Measurements from ENCODE around the gene PTGIS.

The PTGIS gene

DNA sequence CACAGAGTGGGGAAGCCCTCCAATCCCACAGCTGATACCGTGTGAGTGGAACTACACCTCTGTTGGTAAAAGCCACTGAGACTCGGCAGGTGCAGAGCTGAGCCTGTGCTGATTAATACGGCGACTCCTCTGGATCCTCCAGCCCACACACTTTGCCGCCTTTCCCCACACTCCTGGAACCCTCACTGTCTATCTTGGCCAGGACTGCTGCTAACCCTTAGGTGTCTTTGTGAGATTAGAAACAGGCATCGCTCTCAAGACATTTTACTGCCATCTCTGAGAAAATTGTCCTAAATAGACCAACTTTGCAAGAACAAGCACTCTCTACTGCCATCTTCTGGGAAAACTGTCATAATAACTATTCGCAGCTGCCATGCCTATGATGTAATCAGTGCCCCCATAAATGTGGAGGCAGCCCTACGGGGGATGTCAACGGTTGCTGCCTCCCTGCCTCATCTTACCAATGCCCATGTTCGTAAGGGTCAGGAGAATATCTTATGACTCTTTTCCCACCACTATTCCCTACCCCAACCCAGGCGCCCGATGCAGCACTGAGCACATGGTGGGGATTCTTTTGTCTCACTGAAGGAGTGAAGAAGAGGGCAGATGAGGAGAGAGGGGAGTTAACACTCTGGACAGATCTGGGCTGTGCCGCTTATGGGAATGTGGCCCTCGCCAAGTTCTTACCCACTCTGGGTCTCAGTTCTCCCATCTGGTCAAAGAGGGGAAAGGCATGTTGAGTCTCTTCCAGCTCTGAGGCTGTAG lies 59.3 kb downstream of the PTGIS start:
- peak; percentile 60 for DNase-seq (ENCODE audit: low spot score)
- TF ChIP-seq, protein P1, sequence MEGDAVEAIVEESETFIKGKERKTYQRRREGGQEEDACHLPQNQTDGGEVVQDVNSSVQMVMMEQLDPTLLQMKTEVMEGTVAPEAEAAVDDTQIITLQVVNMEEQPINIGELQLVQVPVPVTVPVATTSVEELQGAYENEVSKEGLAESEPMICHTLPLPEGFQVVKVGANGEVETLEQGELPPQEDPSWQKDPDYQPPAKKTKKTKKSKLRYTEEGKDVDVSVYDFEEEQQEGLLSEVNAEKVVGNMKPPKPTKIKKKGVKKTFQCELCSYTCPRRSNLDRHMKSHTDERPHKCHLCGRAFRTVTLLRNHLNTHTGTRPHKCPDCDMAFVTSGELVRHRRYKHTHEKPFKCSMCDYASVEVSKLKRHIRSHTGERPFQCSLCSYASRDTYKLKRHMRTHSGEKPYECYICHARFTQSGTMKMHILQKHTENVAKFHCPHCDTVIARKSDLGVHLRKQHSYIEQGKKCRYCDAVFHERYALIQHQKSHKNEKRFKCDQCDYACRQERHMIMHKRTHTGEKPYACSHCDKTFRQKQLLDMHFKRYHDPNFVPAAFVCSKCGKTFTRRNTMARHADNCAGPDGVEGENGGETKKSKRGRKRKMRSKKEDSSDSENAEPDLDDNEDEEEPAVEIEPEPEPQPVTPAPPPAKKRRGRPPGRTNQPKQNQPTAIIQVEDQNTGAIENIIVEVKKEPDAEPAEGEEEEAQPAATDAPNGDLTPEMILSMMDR (IDR thresholded peaks at IDR 0.05; ENCODE audit: extremely low read depth, missing control alignments) = no peak

DNA sequence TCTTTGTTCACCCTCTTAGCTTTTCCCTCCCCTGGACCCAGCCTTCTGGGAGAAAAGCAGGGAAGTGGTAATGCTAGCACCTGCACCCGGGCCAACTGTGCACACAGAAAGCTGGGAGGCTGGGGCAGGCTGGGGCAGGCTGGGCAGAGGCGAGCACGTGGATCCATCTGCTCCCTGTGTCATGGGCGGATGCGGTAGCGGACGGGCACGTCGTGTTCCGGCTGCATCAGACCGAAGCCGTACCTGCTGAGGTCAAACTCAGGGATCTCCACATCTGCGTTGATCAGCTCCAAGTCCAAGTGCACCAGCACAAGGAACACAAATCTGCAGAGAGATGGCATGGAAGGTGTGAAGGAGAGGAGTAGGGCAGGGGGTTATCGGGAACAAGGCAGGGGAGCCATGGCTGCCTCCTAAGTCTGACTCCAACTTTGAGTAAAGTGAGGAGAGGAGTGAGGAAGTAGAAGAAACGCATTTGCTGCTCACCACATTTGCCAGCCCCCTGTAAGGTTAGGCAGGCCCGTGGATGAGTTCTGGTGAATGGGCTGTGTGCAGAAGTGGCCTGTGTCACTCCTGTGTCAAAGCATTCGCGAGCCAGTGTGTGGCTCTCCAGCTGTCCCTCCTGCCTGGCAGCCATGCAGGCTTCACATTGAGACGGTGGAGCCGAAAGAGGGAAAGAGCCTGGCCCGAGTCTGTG lies 60.0 kb downstream of the PTGIS start:
- DNase-seq (ENCODE audit: low spot score) = no peak
- TF ChIP-seq, protein P1 (IDR thresholded peaks at IDR 0.05; ENCODE audit: extremely low read depth, missing control alignments) = no peak

DNA sequence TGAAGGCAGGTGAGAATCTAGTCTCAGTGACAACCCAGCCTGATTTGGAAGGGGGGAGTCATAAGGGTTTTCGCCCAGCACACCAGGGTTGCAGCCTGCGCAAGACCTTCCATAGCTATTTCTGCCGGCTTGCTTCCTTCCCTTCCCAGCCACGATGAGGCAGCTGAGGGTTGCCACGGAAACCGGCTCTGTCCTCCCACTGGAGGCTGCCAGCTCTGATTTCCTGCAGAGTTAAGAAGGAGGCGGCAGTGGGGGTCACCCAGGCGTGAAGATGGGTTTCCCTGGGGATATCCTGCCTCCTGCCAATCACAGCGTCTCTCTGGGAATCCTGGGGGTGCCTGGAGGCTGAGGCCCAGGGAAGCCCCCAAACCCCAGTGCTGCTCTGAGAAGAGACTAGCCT lies 62.4 kb downstream of the PTGIS start:
- no peak for DNase-seq (ENCODE audit: low spot score)
- TF ChIP-seq, protein P1 (IDR thresholded peaks at IDR 0.05; ENCODE audit: extremely low read depth, missing control alignments) = no peak

DNA sequence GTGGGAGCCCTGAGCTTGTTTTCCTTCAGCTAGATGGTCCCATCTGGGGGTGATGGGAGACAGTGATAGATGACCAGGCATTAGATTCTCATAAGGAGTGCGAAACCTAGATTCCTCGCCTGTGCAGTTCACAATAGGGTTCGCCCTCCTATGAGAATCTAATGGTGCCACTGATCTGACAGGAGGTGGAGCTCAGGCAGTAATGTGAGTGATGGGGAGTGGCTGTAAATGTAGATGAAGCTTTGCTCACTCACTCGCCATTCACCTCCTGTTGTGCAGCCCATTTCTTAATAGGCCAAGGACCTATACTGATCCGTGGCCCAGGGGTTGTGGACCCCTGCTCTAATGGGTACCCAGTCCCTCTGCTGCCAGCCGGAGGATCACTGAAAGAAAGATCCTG lies 64.8 kb downstream of the PTGIS start:
- DNase-seq (ENCODE audit: low spot score) = no peak
- TF ChIP-seq, protein P1 (IDR thresholded peaks at IDR 0.05; ENCODE audit: extremely low read depth, missing control alignments) = no peak

DNA sequence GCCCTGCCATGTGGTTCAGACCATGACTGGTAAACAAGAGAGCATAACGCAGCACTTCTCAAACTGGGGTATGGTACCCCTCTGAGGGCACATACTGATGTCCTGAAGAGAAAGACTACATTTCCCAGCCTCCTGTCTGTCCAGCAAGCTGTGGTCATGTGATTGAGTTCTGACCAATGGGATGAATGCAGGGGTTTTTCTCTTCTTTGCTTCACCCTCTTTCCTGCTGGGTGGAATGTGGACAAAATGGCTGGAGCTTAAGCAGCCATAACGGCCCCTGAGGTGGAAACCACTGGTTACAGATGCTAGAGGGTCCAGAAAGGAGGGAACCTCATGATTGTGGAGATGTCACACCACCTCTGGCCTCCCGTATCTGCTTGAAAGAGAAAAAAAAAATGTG lies 66.0 kb downstream of the PTGIS start:
- no peak for DNase-seq (ENCODE audit: low spot score)
- TF ChIP-seq, protein P1 (IDR thresholded peaks at IDR 0.05; ENCODE audit: extremely low read depth, missing control alignments) = no peak

DNA sequence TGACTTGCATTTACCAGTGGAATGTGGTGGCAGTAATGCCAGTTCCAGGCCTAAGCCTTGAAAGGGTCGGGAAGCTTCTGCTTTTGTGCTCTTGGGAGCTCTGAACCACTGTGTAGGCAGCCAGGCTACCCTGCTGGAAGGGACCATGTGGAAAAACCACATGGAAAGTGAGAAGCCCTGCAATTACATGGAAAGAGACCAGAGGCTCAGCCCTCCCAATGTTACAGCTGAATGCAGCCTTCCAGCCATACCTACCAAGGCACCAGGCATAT lies 70.6 kb downstream of the PTGIS start:
- DNase-seq (ENCODE audit: low spot score) = no peak
- TF ChIP-seq, protein P1 (IDR thresholded peaks at IDR 0.05; ENCODE audit: extremely low read depth, missing control alignments) = no peak

DNA sequence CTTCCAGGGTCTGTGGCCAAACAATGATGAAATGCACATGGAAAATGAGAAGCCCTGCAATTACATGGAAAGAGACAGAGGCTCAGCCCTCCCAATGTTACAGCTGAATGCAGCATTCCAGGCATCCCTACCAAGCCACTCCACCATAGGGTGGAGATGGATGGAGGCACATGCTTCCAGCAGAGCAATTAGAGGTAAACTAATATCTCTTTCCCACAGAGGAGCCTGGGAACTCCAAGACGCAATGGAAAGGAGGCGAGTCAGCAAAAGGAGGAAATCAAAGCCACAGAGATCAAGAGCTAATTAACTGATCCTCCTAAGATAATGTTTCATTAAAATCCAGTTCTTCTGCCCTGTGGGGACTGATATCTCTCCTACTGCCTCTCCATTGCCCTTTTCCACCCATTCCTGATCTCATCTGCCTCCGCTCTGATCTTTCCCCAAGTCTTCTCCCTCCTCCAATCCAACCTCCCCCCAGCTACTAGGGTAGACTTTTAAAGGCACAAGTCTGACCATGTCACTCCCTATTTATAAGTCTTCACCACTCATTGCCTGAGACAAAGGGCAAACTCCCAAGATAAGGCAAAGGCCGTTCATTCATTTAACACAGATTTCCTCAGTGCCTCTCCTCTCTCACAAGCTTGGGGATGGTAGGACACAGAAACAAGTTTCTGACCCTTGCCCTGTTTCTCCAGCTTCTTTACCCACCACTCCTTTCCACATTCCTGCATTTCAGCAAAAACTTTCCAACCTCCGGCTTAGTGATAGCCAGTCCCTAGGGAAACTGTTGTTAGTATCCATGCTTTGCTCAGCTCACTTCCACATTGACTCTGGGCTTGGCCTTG lies 71.2 kb downstream of the PTGIS start:
- DNase-seq (ENCODE audit: low spot score) = no peak
- TF ChIP-seq, protein P1 (IDR thresholded peaks at IDR 0.05; ENCODE audit: extremely low read depth, missing control alignments) = no peak

All from GM20000 (cell line).